Left lung (tissue), 10 donors: ENCODE results near the gene MAG. TPM values are rescaled to one million over a fixed set of nuclear protein-coding genes. Genes with fewer than 3 reads are reported as not detected.

Experiments
- ATAC-seq: fragments of 200-7000 bp; cut with Tn5 transposase; one replicate; pipeline ENCODE4 v1.9.1; 2020; ENCODE audit warnings: moderate library complexity
- DNase-seq, 4 donors: peaks; one replicate each; pipeline ENCODE4 v3.0.0-alpha.2; 2013 to 2020
- H3K27ac ChIP-seq, 2 donors: fragments of 200-600 bp; sonication (generic) in 1 of 2; one replicate each; pipeline versions ENCODE4 v1.5.0 to v1.8.0; 2020 to 2021
- H3K27me3 ChIP-seq, 2 donors: fragments of 200-600 bp; sonication (generic) in 1 of 2; one replicate each; pipeline versions ENCODE4 v1.5.0 to v1.8.0; 2020 to 2021
- H3K36me3 ChIP-seq, 2 donors: fragments of 200-600 bp; sonication (generic) in 1 of 2; one replicate each; pipeline versions ENCODE4 v1.5.0 to v1.8.0; 2020 to 2021
- H3K4me1 ChIP-seq, 2 donors: fragments of 200-600 bp; one replicate each; pipeline ENCODE4 v1.8.0; 2021
- H3K4me3 ChIP-seq, 2 donors: fragments of 200-600 bp; sonication (generic) in 1 of 2; one replicate each; pipeline versions ENCODE4 v1.5.0 to v1.8.0; 2020 to 2021; ENCODE audit warnings: mild to moderate bottlenecking in 1 of 2
- H3K9me3 ChIP-seq, 2 donors: fragments of 200-600 bp; sonication (generic) in 1 of 2; one replicate each; pipeline versions ENCODE4 v1.5.0 to v1.8.0; 2020 to 2021
- intact Hi-C, 2 donors: fragments of 100-400 bp; cut with DNase I; formaldehyde crosslinking; loops; one replicate each; pipeline versions ENCODE4 v1.11.2 to v1.14.2; 2022
- polyA plus RNA-seq, 6 donors: library from polyadenylated mRNA; unstranded; fragments of 120-200 nt; gene quantifications; one replicate each; pipeline ENCODE4 v1.2.1, GENCODE V29; 2013; ENCODE audit not compliant: insufficient read length in 6 of 6
- total RNA-seq, 2 donors: library from RNA; stranded (reverse); fragmentation: NEBNext Ultra II Directional; extraction: Animal tissue kit (Norgen Biotek cat#: 25700); gene quantifications; one replicate each; pipeline ENCODE4 v1.2.1, GENCODE V29; 2021
- TF ChIP-seq, protein P1 (sequence below), 2 donors: fragments of 200-600 bp; sonication (generic) in 1 of 2; IDR thresholded peaks; one replicate each; pipeline versions ENCODE4 v1.5.0 to v1.8.0; 2021; ENCODE audit warnings: antibody characterized with exemption in 2 of 2
- donor health status: DM: no; HTN: yes; CAD: no.
- donor health status: DM: no; HTN: no; CAD: no.

The MAG gene
- total and polyA plus RNA-seq, 8 donors: 1.3 to 14.4 (median 6.2) TPM; not detected in 2

DNA sequence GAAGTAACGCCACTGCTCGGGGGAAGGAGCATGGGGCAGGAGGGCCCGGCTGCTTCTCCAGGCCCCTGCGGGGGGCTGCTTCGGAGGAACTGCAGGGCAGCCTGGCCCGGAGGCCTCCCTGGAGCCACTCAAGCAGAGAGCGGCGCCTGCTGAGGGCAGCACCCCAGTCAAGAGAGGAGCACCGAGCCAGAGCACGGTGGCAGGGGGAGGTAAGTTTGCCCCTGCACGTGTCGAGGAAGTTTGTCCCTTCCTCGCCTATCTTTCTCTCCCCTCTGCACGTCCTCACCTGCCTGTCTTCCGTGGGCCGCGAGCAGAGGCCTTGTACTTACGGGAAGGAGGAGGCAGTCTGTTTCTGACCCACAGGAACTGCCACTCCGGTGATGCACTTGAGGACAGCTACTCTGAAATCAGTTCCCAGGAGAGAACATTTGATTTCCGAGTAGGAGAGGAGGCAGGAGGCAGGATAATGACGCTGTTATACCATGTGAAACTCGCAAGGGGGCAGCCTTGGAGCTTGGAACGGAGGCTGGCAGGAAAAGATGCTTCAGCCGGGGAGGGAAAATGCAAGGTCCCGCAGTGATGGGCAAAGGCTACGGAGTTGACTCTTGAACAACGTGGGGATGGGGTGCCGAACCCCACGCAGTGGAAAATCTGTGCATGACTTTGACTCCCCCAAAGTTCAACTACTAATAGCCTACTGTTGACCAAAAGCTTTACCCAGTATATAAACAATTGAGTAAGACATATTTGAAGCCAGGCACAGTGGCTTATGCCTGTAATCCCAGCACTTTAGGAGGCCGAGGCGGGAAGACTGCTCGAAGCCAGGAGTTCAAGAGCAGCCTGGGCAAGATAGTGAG is 60.7 kb downstream of the MAG start:
- DNase-seq (peak; percentile 76 to 86 (median 80)), ATAC-seq (peak; percentile 92)
- Histone ChIP-seq H3K27ac (no peak overlapping the region), H3K27me3 (peaks cover 0 to 15% of the 10 kb centered on the region in 2 donors), H3K9me3 (no peaks in the 10 kb centered on the region), H3K4me3 (no peak overlapping the region), H3K36me3 (no peaks in the 10 kb centered on the region), H3K4me1 (peaks cover 0 to 42% of the 10 kb centered on the region in 2 donors)
- intact Hi-C loops: loop anchor here in 1 of 2 donors (10.0 kb wide), 2 partner anchors 112 to 142 kb away; partner anchors contain the start of gene KRTDAP
- TF ChIP-seq, protein P1, sequence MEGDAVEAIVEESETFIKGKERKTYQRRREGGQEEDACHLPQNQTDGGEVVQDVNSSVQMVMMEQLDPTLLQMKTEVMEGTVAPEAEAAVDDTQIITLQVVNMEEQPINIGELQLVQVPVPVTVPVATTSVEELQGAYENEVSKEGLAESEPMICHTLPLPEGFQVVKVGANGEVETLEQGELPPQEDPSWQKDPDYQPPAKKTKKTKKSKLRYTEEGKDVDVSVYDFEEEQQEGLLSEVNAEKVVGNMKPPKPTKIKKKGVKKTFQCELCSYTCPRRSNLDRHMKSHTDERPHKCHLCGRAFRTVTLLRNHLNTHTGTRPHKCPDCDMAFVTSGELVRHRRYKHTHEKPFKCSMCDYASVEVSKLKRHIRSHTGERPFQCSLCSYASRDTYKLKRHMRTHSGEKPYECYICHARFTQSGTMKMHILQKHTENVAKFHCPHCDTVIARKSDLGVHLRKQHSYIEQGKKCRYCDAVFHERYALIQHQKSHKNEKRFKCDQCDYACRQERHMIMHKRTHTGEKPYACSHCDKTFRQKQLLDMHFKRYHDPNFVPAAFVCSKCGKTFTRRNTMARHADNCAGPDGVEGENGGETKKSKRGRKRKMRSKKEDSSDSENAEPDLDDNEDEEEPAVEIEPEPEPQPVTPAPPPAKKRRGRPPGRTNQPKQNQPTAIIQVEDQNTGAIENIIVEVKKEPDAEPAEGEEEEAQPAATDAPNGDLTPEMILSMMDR (IDR thresholded peaks at IDR 0.05): peak; percentile 65 to 84

DNA sequence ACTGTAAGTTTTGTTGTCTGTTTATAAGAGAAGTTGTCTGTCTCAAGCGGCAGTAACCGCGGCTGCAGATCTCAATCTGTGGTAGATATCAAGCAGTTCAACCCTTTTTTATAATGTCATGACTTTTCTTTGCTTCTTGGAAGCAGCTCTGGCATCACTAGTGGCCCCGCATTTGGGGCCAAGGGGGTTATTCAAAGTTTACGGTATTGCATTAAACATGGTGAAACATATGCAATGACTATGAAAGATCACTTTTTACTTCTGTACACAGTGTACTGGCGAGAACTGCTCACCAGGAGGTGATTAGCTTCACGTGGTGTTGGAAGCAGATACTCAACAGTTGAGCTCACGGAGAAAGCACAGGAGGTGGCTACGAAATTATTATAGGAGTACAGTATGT is 61.7 kb downstream of the MAG start:
- DNase-seq: peak in 1 of 4 donors; percentile 10
- peaks cover 0 to 41% of the 10 kb centered on the region in 2 donors for H3K4me1 ChIP-seq
- peaks cover 0 to 15% of the 10 kb centered on the region in 2 donors for H3K27me3 ChIP-seq
- ATAC-seq: no peak
- H3K4me3 ChIP-seq: no peak overlapping the region
- TF ChIP-seq, protein P1 (IDR thresholded peaks at IDR 0.05): no peak
- H3K27ac ChIP-seq: no peak overlapping the region
- H3K9me3 ChIP-seq: no peaks in the 10 kb centered on the region
- intact Hi-C loops: loop anchor here in 1 of 2 donors (10.0 kb wide), 2 partner anchors 111 to 141 kb away; partner anchors contain the start of gene KRTDAP
- H3K36me3 ChIP-seq: no peaks in the 10 kb centered on the region

DNA sequence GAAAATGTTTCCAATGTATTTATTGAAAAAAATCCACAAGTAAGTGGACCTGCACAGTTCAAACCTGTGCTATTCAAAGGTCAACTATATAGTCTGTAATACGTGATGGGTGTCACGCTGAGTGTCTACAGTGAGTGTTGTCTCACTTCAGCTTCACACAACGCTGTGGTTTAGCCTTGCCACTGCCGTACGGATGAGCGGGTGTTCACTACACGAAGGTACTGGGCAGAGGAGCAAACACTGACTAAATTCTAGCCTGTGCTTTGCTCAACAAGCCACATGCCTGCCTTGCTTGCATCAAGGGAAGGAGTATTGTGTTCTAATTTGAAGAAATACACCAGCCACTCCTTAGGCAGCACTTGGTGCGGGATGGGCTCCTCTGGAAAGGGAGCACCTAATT is 62.9 kb downstream of the MAG start:
- Histone ChIP-seq H3K4me3 (no peak overlapping the region), H3K9me3 (no peaks in the 10 kb centered on the region), H3K27ac (no peak overlapping the region), H3K36me3 (no peaks in the 10 kb centered on the region), H3K27me3 (peaks cover 0 to 15% of the 10 kb centered on the region in 2 donors), H3K4me1 (peaks cover 0 to 34% of the 10 kb centered on the region in 2 donors)
- TF ChIP-seq, protein P1 (IDR thresholded peaks at IDR 0.05): no peak
- ATAC-seq: no peak
- intact Hi-C loops: loop anchor here in 1 of 2 donors (10.0 kb wide), 2 partner anchors 110 to 140 kb away; partner anchors contain the start of gene KRTDAP
- no peak for DNase-seq

GRCh38 chr19:35355791-35356460 is 64.0 kb downstream of the MAG start:
- TF ChIP-seq, protein P1 (IDR thresholded peaks at IDR 0.05): no peak
- H3K27ac ChIP-seq: no peak overlapping the region
- ATAC-seq (no peak), DNase-seq (no peak)
- peaks cover 0 to 34% of the 10 kb centered on the region in 2 donors for H3K4me1 ChIP-seq
- H3K36me3 ChIP-seq: no peaks in the 10 kb centered on the region
- peaks cover 0 to 15% of the 10 kb centered on the region in 2 donors for H3K27me3 ChIP-seq
- no peak overlapping the region for H3K4me3 ChIP-seq
- no peaks in the 10 kb centered on the region for H3K9me3 ChIP-seq
- intact Hi-C loops: loop anchor here in 1 of 2 donors (10.0 kb wide), 2 partner anchors 109 to 139 kb away; partner anchors contain the start of gene KRTDAP
